Measurements from ENCODE around the gene STK38L. TPM values are rescaled to one million over a fixed set of nuclear protein-coding genes. Genes with fewer than 3 reads are reported as not detected.

The STK38L gene
- total and polyA plus RNA-seq, 10 donors, result 6.4 to 39.8 (median 26.3) TPM

GRCh38 chr12:27347779-27348178 is 103.7 kb downstream of the STK38L start:
- no peak overlapping the region for H3K4me3 ChIP-seq
- H3K9me3 ChIP-seq, result no peaks in the 10 kb centered on the region
- no peak for DNase-seq
- 64 to 93% (median 86%) methylated on average over 2 of the region's 2 CpGs for WGBS, 5 donors
- no peaks in the 10 kb centered on the region for H3K36me3 ChIP-seq
- intact Hi-C loops (cut with DNase I; ENCODE audit: low total_unique reads), result no loop called here
- no peaks in the 10 kb centered on the region for H3K4me1 ChIP-seq
- H3K27me3 ChIP-seq (replicated peaks in 1 of 7), result no peaks in the 10 kb centered on the region
- H3K27ac ChIP-seq, result no peak overlapping the region
- TF ChIP-seq POLR2A (IDR thresholded peaks at IDR 0.05), result no peak
- TF ChIP-seq POLR2AphosphoS5 (IDR thresholded peaks at IDR 0.05), result no peak
- TF ChIP-seq, protein P1, sequence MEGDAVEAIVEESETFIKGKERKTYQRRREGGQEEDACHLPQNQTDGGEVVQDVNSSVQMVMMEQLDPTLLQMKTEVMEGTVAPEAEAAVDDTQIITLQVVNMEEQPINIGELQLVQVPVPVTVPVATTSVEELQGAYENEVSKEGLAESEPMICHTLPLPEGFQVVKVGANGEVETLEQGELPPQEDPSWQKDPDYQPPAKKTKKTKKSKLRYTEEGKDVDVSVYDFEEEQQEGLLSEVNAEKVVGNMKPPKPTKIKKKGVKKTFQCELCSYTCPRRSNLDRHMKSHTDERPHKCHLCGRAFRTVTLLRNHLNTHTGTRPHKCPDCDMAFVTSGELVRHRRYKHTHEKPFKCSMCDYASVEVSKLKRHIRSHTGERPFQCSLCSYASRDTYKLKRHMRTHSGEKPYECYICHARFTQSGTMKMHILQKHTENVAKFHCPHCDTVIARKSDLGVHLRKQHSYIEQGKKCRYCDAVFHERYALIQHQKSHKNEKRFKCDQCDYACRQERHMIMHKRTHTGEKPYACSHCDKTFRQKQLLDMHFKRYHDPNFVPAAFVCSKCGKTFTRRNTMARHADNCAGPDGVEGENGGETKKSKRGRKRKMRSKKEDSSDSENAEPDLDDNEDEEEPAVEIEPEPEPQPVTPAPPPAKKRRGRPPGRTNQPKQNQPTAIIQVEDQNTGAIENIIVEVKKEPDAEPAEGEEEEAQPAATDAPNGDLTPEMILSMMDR (IDR thresholded peaks at IDR 0.05 in 8 of 11, conservative IDR thresholded peaks at IDR 0.05 in 3 of 11), result no peak

DNA sequence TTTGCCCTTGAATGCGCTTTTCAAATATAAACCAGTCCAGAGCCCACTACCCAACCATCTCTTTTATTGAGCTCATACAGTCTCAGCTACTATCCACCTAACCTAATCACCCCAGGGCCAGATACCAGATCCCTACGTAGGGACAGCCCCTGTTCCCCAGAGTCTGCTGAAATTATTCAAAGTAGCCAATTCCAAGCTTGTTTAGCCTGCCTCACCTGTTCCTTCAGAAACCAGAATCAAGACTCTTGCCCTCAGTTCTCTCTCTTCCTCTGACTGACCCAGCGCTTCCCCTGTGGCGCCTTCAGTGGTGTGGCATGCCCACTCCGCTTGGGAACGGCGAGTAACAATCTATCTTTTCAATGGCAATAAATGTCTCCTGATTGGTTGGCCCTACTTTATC is 107.4 kb downstream of the STK38L start:
- H3K27ac ChIP-seq, result no peak overlapping the region

DNA sequence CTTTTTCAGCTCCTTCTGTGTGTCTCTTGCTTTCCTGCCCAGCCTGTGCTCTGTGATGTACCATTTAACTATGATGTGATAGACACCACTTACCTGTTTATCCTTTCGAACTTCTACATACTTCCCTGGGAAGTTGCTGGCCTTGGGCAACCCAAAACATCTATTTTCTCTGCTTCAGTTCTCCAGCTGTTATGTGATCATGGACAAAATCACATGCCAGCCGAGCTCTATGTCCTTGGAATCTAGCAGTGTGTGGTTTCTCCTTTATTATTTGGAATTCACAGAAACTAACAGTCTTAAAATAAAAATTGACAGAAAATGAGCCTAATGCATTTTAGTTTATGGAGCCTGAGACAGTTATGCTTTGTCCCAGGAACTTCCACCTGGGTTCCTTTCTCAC is 111.4 kb downstream of the STK38L start:
- 82 to 91% (median 84%) methylated on average over 2 of the region's 2 CpGs for WGBS, 5 donors

More for the DNA sequence above, 107.4 kb downstream of the STK38L start:
- 96 to 99% (median 98%) methylated on average over 7 of the region's 7 CpGs for WGBS, 5 donors
- Histone ChIP-seq H3K9me3 (no peaks in the 10 kb centered on the region), H3K4me1 (no peaks in the 10 kb centered on the region), H3K27me3 (replicated peaks in 1 of 7) (no peaks in the 10 kb centered on the region), H3K4me3 (no peak overlapping the region), H3K36me3 (no peaks in the 10 kb centered on the region)
- intact Hi-C loops (cut with DNase I; ENCODE audit: low total_unique reads), result no loop called here
- DNase-seq, result no peak
- TF ChIP-seq POLR2AphosphoS5 (IDR thresholded peaks at IDR 0.05) (no peak), POLR2A (IDR thresholded peaks at IDR 0.05) (no peak)
- TF ChIP-seq, protein P1 (IDR thresholded peaks at IDR 0.05 in 8 of 11, conservative IDR thresholded peaks at IDR 0.05 in 3 of 11), result no peak

DNA sequence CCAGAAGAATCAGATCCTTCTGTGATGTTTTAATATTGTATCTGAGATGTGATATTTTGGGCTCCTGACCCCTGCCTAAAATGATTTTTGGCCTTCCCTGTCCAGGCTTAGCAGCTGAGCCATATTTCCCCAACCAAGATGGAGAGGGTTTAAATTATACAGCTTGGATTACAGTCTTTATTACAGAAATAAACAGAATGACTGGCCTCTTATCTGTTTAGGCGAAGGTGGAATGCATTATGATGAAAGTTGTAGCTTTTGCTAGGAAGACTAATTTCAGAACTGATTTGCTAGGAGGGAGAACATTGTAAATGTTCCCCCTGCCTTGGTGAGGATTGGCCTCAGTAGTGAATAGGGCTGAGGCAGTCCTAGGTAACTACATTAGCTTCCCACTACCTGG is 111.9 kb downstream of the STK38L start:
- WGBS, 5 donors, result 88 to 100% (median 97%) methylated on average over 1 of the region's 1 CpG

More for the DNA sequence above, 111.4 kb downstream of the STK38L start:
- Histone ChIP-seq H3K36me3 (no peaks in the 10 kb centered on the region), H3K27ac (no peak overlapping the region), H3K4me1 (no peaks in the 10 kb centered on the region), H3K27me3 (replicated peaks in 1 of 7) (no peaks in the 10 kb centered on the region), H3K9me3 (no peaks in the 10 kb centered on the region), H3K4me3 (no peak overlapping the region)
- TF ChIP-seq POLR2AphosphoS5 (IDR thresholded peaks at IDR 0.05) (no peak), POLR2A (IDR thresholded peaks at IDR 0.05) (no peak)
- TF ChIP-seq, protein P1 (IDR thresholded peaks at IDR 0.05 in 8 of 11, conservative IDR thresholded peaks at IDR 0.05 in 3 of 11), result no peak
- no peak for DNase-seq
- intact Hi-C loops (cut with DNase I; ENCODE audit: low total_unique reads), result no loop called here

More for the DNA sequence above, 111.9 kb downstream of the STK38L start:
- TF ChIP-seq, protein P1 (IDR thresholded peaks at IDR 0.05 in 8 of 11, conservative IDR thresholded peaks at IDR 0.05 in 3 of 11), result no peak
- TF ChIP-seq POLR2AphosphoS5 (IDR thresholded peaks at IDR 0.05) (no peak), POLR2A (IDR thresholded peaks at IDR 0.05) (no peak)
- no peaks in the 10 kb centered on the region for H3K36me3 ChIP-seq
- H3K27me3 ChIP-seq (replicated peaks in 1 of 7), result no peaks in the 10 kb centered on the region
- intact Hi-C loops (cut with DNase I; ENCODE audit: low total_unique reads), result no loop called here
- no peaks in the 10 kb centered on the region for H3K9me3 ChIP-seq
- H3K4me3 ChIP-seq, result no peak overlapping the region
- H3K4me1 ChIP-seq, result no peaks in the 10 kb centered on the region
- no peak overlapping the region for H3K27ac ChIP-seq
- no peak for DNase-seq

All from spleen (tissue), 11 donors.